Activated CD4-positive, CD25-positive, alpha-beta regulatory T cell treated with anti-CD3 and anti-CD28 coated beads, Interleukin-2, amount 50 U/mL, for 24 hours (primary cell): ENCODE data around the gene CCDC117.
"Not testable (repeated sequence)": the region's sequence is repeated elsewhere in the genome, so short reads cannot be mapped to it uniquely, and the experiment has no call there.

Experiments used
- ATAC-seq, 2 donors: fragments of 150-1000 bp; cut with Tn5 transposase; one replicate each; pipeline ENCODE4 v1.10.0; 2021; ENCODE audit warnings: mild to moderate bottlenecking in 1 of 2, moderate library complexity in 1 of 2

CCDC117 gene

GRCh38 chr22:28801845-28802594, 29.5 kb downstream of the CCDC117 start:
- ATAC-seq, result no peak

DNA sequence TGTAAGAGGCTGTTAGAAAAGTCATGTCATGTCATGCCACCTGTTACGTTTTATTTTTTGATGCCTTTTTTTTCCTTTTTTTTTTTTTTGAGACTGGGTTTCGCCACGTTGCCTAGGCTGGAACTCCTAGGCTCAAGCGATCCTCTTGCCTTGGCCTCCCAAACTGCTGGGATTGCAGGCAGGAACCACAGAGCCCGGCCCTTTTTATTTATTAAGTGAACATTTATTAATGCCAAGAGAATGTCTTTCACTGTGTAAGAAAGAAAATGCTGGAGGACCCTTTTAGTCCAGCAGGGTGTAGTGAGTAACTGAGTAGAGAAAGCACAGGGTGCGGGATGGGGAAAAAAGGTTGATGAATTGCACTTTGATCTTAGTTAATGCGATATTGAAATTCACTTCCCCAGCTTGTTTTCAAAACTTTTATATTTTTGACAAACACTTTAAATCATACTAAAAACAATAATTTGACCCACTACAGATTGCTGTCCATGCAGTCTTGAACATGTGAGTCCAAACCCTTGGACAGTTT, 30.2 kb downstream of the CCDC117 start:
- no peak for ATAC-seq

GRCh38 chr22:28805426-28805825, 32.9 kb downstream of the CCDC117 start:
- ATAC-seq, result not testable (repeated sequence)

- ATAC-seq, result no peak
These were observed 36.3 kb downstream of the CCDC117 start for GRCh38 chr22:28808716-28809355.

- ATAC-seq, result no peak
These were observed 38.5 kb downstream of the CCDC117 start for GRCh38 chr22:28810821-28811491.

GRCh38 chr22:28812516-28812915, 40.0 kb downstream of the CCDC117 start:
- no peak for ATAC-seq

DNA sequence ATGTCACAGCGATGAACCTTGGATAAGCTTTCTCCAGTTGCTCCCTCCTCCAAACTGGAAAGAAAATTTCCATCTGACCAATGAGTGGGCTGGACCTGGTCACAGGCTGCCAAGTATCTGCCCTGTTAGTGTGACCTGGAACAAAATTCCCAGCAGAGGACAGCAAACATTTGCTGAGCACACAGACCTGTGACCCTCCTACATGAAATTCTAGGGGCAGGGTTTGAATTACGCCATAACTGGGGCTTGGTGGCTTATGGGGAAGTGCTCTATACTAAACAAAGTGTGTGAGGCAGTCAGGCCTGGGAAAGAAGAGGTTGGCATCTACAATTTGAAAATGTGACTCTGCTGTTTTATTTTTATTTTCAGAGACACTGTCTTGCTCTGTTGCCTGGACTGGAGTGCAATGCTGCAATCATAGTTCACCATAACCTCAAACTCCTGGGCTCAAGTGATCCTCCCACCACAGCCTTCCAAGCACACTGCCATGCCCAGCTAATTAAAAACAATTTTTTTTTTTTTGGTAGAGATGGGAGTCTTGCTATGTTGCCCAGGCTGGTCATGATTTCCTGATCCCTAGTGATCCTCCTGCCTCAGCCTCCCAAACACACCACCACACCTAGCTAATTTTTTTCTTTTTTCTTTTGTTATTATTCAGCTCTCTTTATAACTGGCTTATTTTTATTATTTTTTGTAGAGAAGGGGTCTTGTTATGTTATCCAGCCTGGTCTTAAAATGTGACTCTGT, 41.5 kb downstream of the CCDC117 start:
- ATAC-seq, result no peak

- ATAC-seq, result no peak
These were observed 42.6 kb downstream of the CCDC117 start for GRCh38 chr22:28815111-28815510.

- ATAC-seq, result no peak
These were observed 43.2 kb downstream of the CCDC117 start for GRCh38 chr22:28815729-28816128.

DNA sequence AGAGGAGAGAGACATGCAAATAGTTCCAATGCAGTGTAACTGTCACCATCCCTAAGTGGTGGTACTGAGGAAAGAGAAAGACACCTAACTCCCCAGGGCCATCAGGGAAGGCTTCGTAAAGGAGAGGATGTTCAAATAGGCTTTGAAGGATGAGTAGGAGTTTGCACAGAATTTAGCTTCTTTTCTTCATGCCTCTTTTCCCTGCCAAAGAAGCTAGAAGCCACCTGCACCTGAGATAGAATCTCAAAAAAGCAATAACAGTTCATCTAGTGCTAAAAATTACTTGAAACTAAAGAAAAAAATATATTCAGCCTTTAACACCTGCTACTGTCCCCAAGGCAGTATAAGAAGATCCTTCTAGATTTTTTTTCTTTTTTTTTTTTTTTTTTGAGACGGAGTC, 44.6 kb downstream of the CCDC117 start:
- no peak for ATAC-seq

- ATAC-seq, result no peak
These were observed 45.7 kb downstream of the CCDC117 start for GRCh38 chr22:28817919-28818859.

DNA sequence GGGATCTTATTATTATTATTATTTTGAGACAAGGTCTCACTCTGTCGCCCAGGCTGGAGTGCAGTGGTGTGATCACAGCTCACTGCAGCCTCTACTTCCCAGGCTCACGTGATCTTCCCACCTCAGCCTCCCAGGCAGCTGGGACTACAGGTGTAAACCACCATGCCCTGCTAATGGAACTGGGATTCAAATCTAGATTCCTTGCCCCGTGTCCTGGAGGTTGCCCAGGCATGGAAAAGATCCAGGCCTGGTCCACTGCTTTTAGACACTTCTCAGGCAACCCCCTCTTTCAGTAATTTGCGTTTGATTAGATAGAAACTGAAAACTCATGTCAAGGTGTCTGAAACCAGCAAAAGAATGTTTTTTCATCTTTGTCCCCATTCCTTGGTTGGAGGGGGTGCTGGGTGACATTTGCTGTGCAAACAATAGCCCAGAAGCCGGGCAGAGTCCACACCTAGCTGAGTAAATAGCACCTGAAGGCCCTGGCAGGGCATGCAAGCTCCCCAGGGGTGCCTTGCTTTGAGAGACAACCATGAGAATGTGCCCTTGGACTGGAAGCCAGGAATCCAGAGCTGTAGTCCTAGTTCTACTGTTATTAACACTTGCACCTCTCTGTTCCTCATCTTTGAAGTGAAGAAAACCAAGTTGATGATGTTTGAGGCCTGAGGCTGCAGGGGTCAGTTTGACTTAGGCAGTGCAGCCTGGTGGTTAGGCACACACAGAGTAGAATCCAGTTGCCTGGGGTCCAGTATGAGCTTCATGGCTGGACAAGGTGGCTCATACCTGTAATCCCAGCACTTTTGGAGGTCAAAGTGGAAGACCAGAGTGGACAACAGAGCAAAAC, 47.0 kb downstream of the CCDC117 start:
- no peak for ATAC-seq

DNA sequence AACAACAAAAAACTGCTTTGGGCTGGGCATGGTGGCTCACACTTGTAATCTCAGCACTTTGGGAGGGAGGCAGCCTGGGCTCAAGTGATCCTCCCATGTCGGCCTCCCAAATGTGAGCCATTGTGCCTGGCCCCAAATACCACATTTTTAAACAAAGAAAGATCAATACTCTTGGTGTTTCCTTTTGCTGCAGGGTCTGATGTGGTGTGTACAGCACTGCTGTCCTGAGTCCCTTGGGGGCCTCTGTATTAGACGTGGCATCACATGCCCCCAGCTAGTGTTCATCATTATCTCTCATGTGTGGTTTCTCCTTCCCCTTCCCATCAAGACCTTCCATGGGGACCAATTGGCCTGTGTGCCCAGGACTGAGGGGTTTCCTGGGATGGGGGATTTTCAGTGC, 48.4 kb downstream of the CCDC117 start:
- no peak for ATAC-seq

GRCh38 chr22:28821452-28821851, 49.0 kb downstream of the CCDC117 start:
- no peak for ATAC-seq

DNA sequence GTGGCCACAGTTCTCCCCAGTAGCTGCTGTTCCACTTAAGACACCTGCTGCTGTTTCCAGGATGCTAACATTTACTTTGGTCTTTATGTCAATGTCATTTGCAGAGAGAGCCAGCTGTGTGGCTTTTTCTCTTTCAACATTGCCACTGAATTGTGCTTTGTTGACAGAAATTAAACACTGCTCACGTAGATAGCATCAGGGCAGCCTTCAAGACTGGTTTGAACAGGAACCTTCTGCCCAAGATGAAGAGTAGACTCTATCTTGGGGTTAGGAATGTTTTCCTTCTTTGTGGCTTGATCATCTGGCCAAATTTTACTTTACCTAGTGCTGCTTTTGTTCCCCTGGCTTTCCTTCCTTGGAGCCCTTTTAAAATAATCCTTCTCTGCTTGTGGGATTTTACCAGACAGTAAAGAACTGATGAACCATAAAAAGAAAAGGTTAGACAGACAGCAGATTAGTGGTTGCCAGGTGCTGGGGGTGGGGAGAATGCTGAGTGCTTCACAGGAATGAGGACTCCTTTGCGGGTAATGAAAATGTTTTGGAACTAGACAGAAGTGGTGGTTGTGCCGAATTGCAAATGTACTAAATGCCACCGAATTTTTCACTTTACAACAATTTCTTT, 50.5 kb downstream of the CCDC117 start:
- ATAC-seq, result no peak

DNA sequence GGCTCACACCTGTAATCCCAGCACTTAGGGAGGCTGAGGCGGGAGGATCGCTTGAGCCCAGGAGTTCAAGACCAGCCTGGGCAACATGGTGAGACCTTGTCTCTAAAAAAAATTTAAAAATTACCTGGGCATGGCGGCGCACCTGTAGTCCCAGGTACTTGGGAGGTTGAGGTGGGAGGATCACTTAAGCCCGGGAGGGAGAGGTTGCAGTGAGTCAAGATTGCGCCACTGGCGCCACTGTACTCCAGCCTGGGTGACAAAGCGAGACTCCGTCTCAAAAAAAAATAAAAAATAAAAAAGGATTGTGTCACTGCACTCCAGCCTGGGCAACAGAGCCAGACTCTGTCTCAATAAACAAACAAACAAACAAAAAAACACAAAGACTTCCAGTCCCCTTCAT, 52.0 kb downstream of the CCDC117 start:
- ATAC-seq, result not testable (repeated sequence)

DNA sequence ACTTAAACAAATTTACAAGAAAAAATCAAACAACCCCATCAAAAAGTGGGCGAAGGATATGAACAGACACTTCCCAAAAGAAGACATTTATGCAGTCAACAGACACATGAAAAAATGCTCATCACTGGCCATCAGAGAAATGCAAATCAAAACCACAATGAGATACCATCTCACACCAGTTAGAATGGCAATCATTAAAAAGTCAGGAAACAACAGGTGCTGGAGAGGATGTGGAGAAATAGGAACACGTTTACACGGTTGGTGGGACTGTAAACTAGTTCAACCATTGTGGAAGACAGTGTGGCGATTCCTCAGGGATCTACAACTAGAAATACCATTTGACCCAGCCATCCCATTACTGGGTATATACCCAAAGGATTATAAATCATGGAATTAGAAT, 53.9 kb downstream of the CCDC117 start:
- ATAC-seq, result not testable (repeated sequence)

DNA sequence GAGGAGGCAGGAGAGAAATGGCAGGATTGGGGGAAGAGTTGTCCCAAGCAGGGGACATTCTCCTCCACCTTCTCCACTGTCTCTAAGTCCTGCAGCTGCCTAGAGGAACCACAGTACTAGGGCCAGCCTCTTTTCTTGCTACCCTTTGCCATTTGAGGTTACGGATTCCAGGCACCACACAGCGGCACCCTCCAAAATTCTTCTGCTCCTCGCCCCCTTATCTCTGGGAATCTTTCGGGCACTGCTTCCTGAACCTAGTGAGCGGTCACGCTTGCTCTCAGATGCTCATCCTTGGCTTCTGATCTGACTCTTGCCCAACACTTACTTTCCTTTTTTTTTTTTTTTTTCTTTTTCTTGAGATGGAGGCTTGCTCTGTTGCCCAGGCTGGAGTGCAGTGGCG, 54.4 kb downstream of the CCDC117 start:
- ATAC-seq, result no peak

DNA sequence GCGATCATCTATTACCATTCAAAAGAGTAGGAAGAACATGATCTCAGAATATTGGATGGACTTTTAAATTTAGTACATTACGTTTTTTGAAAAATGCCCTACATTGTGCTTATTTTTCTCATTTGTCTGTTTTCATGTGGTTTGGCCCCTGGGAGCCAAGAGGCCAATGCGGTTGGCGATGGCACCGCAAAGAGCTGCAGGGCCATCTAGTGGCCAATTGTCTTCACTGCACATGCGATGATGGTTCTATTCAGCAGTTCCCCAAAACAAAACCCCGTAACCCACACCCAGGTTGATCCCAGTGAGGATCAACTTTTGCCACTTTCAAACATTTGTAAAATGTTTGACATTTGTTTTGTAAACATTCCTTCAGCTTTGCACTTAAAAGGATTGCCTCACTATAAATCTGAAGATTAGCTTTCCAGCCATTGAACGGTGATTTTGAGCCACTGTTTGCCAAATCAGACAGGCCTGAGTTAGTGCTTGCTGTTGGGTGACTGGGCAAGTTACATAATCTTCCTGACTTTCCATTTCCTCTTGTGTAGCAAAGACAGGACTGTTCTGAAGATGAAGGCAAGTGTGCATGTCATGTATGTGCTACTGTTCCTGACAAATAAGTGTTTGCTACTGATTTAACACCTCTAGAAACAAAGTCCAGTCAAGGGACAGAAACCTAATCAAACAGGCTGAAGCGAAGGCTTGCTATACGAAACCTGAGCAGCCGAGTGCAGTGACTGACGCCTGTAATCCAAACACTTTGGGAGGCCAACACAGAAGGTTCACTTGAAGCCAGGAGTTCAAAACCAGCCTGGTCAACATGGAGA, 57.1 kb downstream of the CCDC117 start:
- peak in 1 of 2 donors; percentile 58 for ATAC-seq
